Measurements from ENCODE around the gene PAFAH1B1. TPM values are rescaled to one million over a fixed set of nuclear protein-coding genes. Genes with fewer than 3 reads are reported as not detected.

Gene PAFAH1B1
- polyA plus RNA-seq, 1 donor (not counting 4 experiments of a cell fraction or from before 2014, with no cell fraction given), result 119 TPM

GRCh38 chr17:2551928-2552327 lies 41.5 kb upstream of the PAFAH1B1 start:
- dilution Hi-C loops (cut with MboI; ENCODE audit: extremely low pct_ligation_motif_present, low sequenced_read_pairs), result no loop called here
- no peaks in the 10 kb centered on the region for H3K27me3 ChIP-seq (ENCODE audit: control insufficient read depth, extremely low read depth, insufficient read depth, low read length)
- no peak overlapping the region for H3K4me2 ChIP-seq (ENCODE audit: control insufficient read depth, extremely low read depth, insufficient read depth, low read depth, low read length)
- H3K79me2 ChIP-seq (ENCODE audit: control insufficient read depth, insufficient read depth, low read length), result no peaks in the 10 kb centered on the region
- H3K27ac ChIP-seq (ENCODE audit: control insufficient read depth, insufficient read depth, low read length), result no peak overlapping the region
- H3K9me3 ChIP-seq (ENCODE audit: control insufficient read depth, low read depth, low read length), result no peaks in the 10 kb centered on the region
- no peaks in the 10 kb centered on the region for H3K36me3 ChIP-seq (ENCODE audit: control insufficient read depth in 2 of 2, extremely low read depth in 1 of 2, insufficient read depth in 2 of 2, low read length in 2 of 2)
- no peaks in the 10 kb centered on the region for H3K9me1 ChIP-seq (ENCODE audit: control insufficient read depth, extremely low read depth, insufficient read depth, low read length)
- H3K4me1 ChIP-seq (ENCODE audit: control insufficient read depth, extremely low read depth, insufficient read depth, low read length), result peaks cover 9% of the 10 kb centered on the region
- no peak overlapping the region for H3K4me3 ChIP-seq (ENCODE audit: control insufficient read depth in 2 of 3, extremely low read depth in 1 of 3, insufficient read depth in 2 of 3, low read depth in 1 of 3, low read length in 3 of 3)
- H2AFZ ChIP-seq (ENCODE audit: control insufficient read depth, low read length), result no peak overlapping the region
- DNase-seq (ENCODE audit: low read depth, low spot score), result no peak
- H4K20me1 ChIP-seq (ENCODE audit: control insufficient read depth, extremely low read depth, insufficient read depth, low read length), result no peaks in the 10 kb centered on the region
- no peak overlapping the region for H3K9ac ChIP-seq (ENCODE audit: control insufficient read depth, extremely low read depth, insufficient read depth, low read length)
- no peak for FAIRE-seq
- TF ChIP-seq CTCF (optimal IDR thresholded peaks at IDR 0.05 in 1 of 3, IDR thresholded peaks at IDR 0.05 in 1 of 3, conservative IDR thresholded peaks at IDR 0.05 in 1 of 3; ENCODE audit: extremely low read depth in 1 of 3, insufficient read depth in 2 of 3, low read length in 3 of 3) (no peak), EZH2 (IDR thresholded peaks at IDR 0.05; ENCODE audit: low read length) (no peak)

GRCh38 chr17:2560658-2561057 lies 32.8 kb upstream of the PAFAH1B1 start:
- H3K9me3 ChIP-seq (ENCODE audit: control insufficient read depth, low read depth, low read length), result no peaks in the 10 kb centered on the region
- H3K79me2 ChIP-seq (ENCODE audit: control insufficient read depth, insufficient read depth, low read length), result no peaks in the 10 kb centered on the region
- DNase-seq (ENCODE audit: low read depth, low spot score), result no peak
- H3K27ac ChIP-seq (ENCODE audit: control insufficient read depth, insufficient read depth, low read length), result no peak overlapping the region
- dilution Hi-C loops (cut with MboI; ENCODE audit: extremely low pct_ligation_motif_present, low sequenced_read_pairs), result no loop called here
- no peak overlapping the region for H3K4me2 ChIP-seq (ENCODE audit: control insufficient read depth, extremely low read depth, insufficient read depth, low read depth, low read length)
- H3K9ac ChIP-seq (ENCODE audit: control insufficient read depth, extremely low read depth, insufficient read depth, low read length), result no peak overlapping the region
- FAIRE-seq, result no peak
- H3K9me1 ChIP-seq (ENCODE audit: control insufficient read depth, extremely low read depth, insufficient read depth, low read length), result no peaks in the 10 kb centered on the region
- H3K4me3 ChIP-seq (ENCODE audit: control insufficient read depth in 2 of 3, extremely low read depth in 1 of 3, insufficient read depth in 2 of 3, low read depth in 1 of 3, low read length in 3 of 3), result no peak overlapping the region
- H3K27me3 ChIP-seq (ENCODE audit: control insufficient read depth, extremely low read depth, insufficient read depth, low read length), result no peaks in the 10 kb centered on the region
- no peak overlapping the region for H2AFZ ChIP-seq (ENCODE audit: control insufficient read depth, low read length)
- peaks cover 21% of the 10 kb centered on the region for H3K4me1 ChIP-seq (ENCODE audit: control insufficient read depth, extremely low read depth, insufficient read depth, low read length)
- TF ChIP-seq EZH2 (IDR thresholded peaks at IDR 0.05; ENCODE audit: low read length), result no peak
- no peak for TF ChIP-seq CTCF (optimal IDR thresholded peaks at IDR 0.05 in 1 of 3, IDR thresholded peaks at IDR 0.05 in 1 of 3, conservative IDR thresholded peaks at IDR 0.05 in 1 of 3; ENCODE audit: extremely low read depth in 1 of 3, insufficient read depth in 2 of 3, low read length in 3 of 3)
- H4K20me1 ChIP-seq (ENCODE audit: control insufficient read depth, extremely low read depth, insufficient read depth, low read length), result no peaks in the 10 kb centered on the region
- no peaks in the 10 kb centered on the region for H3K36me3 ChIP-seq (ENCODE audit: control insufficient read depth in 2 of 2, extremely low read depth in 1 of 2, insufficient read depth in 2 of 2, low read length in 2 of 2)
